SW480 (cell line): ENCODE measurements around the gene LY9.
A peak's percentile ranks its signal among the peaks of the same experiment; 100 is the strongest.

Source experiments
- DNase-seq: peaks from one replicate; pipeline ENCODE4 v3.0.0-alpha.2; 2016; ENCODE audit warnings: low spot score

LY9 gene

GRCh38 chr1:160795951-160796383 is at the start of gene LY9:
LY9 (plus strand) TSS chr1:160796174; CDS start chr1:160796188, 14 bp downstream.
- DNase-seq = no peak

- DNase-seq = no peak
Observed at GRCh38 chr1:160746836-160747500, 49.0 kb upstream of the LY9 start.

GRCh38 chr1:160747717-160748116 is 48.3 kb upstream of the LY9 start:
- DNase-seq = no peak

GRCh38 chr1:160748181-160748877 is 47.6 kb upstream of the LY9 start:
- peak; percentile 8 for DNase-seq

- no peak for DNase-seq
Observed at GRCh38 chr1:160748878-160749269, 47.1 kb upstream of the LY9 start.

- no peak for DNase-seq
Observed at GRCh38 chr1:160750608-160751007, 45.4 kb upstream of the LY9 start.

- no peak for DNase-seq
Observed at GRCh38 chr1:160752406-160752805, 43.6 kb upstream of the LY9 start.

- no peak for DNase-seq
Observed at GRCh38 chr1:160752924-160753323, 43.0 kb upstream of the LY9 start.

- DNase-seq = no peak
Observed at GRCh38 chr1:160753594-160753993, 42.4 kb upstream of the LY9 start.

GRCh38 chr1:160755461-160755860 is 40.5 kb upstream of the LY9 start:
- DNase-seq = no peak

- no peak for DNase-seq
Observed at GRCh38 chr1:160755911-160756848, 39.8 kb upstream of the LY9 start.

GRCh38 chr1:160756849-160757201 is 39.1 kb upstream of the LY9 start:
- DNase-seq = no peak

- DNase-seq = no peak
Observed at GRCh38 chr1:160758521-160758920, 37.5 kb upstream of the LY9 start.

- DNase-seq = no peak
Observed at GRCh38 chr1:160759740-160760139, 36.2 kb upstream of the LY9 start.

- no peak for DNase-seq
Observed at GRCh38 chr1:160761046-160761445, 34.9 kb upstream of the LY9 start.

- DNase-seq = no peak
Observed at GRCh38 chr1:160761886-160762285, 34.1 kb upstream of the LY9 start.

- no peak for DNase-seq
Observed at GRCh38 chr1:160763993-160764392, 32.0 kb upstream of the LY9 start.

GRCh38 chr1:160767395-160768294 is 28.3 kb upstream of the LY9 start:
- DNase-seq = no peak

GRCh38 chr1:160768295-160768657 is 27.7 kb upstream of the LY9 start:
- DNase-seq = peak; percentile 9

- DNase-seq = no peak
Observed at GRCh38 chr1:160772331-160772730, 23.6 kb upstream of the LY9 start.

- DNase-seq = no peak
Observed at GRCh38 chr1:160773093-160773492, 22.9 kb upstream of the LY9 start.
